Heart left ventricle (tissue), 13 donors: ENCODE results near the gene TASP1.

Experiments used
- CTCF ChIP-seq, 12 donors: fragments of 200-600 bp; sonication (generic) in 4 of 12; IDR thresholded peaks; one replicate each; pipeline versions ENCODE4 v1.5.0 to v1.8.0; 2018 to 2022; ENCODE audit warnings: antibody characterized with exemption in 12 of 12, mild to moderate bottlenecking in 5 of 12
- POLR2A ChIP-seq, 2 donors: fragments of 450-650 bp; IDR thresholded peaks; one replicate each; pipeline ENCODE4 v1.6.1; 2017; ENCODE audit warnings: antibody characterized with exemption in 2 of 2, mild to moderate bottlenecking in 2 of 2, moderate library complexity in 2 of 2
- donor health status: ischemic (EF 13 %, LVEDD 7.1; RV severe dilation, severe dysfunction).
- donor health status: DM: no; HTN: yes; CAD: no.
- donor health status: DM: no; HTN: no; CAD: no.
- donor health status: ischemic (EF 25% LVEDD 6.9; RV normal size, moderate dysfunction).
- donor health status: ischemic (EF 25% LVEDD 5.7; RV mildly dilated, moderate dysfunction).
- donor health status: ischemic (EF 35%, LVEDD 5.7; RV mildly dilated, moderate dysfunction).
- donor health status: nonischemic (EF 11% LVEDD 7.7; RV severe dilation, severe dysfunction).
- donor health status: DM: yes; HTN: yes; CAD: no.
- donor health status: PGD.
- donor health status: ischemic (EF 29% LVEDD 5.4; RV normal size, mild dysfunction).
- donor health status: nonischemic (EF 23%, LVEDD 6.1; RV moderate dilation, normal function).

GRCh38 chr20:13355941-13356486 lies 282.7 kb downstream of the TASP1 start:
- TF ChIP-seq CTCF (IDR thresholded peaks at IDR 0.05) (no peak), POLR2A (IDR thresholded peaks at IDR 0.05) (no peak)
